ENCODE data around the gene TRAF2. TPM values are rescaled to one million over a fixed set of nuclear protein-coding genes. Genes with fewer than 3 reads are reported as not detected.

TRAF2 gene
- total and polyA plus RNA-seq, 2 of the 13 experiments (the other 11 are each of a cell fraction or from before 2014, with no cell fraction given), result 12.4 to 13.6 TPM

- no peak overlapping the region for H2AFZ ChIP-seq (ENCODE audit: low read length)
These were observed 11.2 kb upstream of the TRAF2 start for GRCh38 chr9:136875155-136875554.

GRCh38 chr9:136876476-136876875 is 9.8 kb upstream of the TRAF2 start:
- ATAC-seq, result no peak
- Histone ChIP-seq H3K4me2 (ENCODE audit: low read depth, low read length) (no peak overlapping the region), H3K27ac (ENCODE audit: extremely low read length, insufficient read depth, low read length) (no peak overlapping the region), H4K20me1 (ENCODE audit: insufficient read depth, low read length) (no peaks in the 10 kb centered on the region), H3K79me2 (ENCODE audit: insufficient read depth, low read length) (no peaks in the 10 kb centered on the region), H3K4me3 (replicated peaks in 1 of 3; ENCODE audit: insufficient read depth in 1 of 3, low read depth in 2 of 3, low read length in 3 of 3) (no peak overlapping the region), H3K9ac (ENCODE audit: insufficient read depth, low read depth, low read length) (no peak overlapping the region), H3K4me1 (ENCODE audit: insufficient read depth, low read length) (peaks cover 20% of the 10 kb centered on the region), H3K36me3 (replicated peaks in 1 of 2; ENCODE audit: control insufficient read depth in 1 of 2, insufficient read depth in 2 of 2, low read length in 2 of 2) (no peaks in the 10 kb centered on the region), H3K9me3 (ENCODE audit: low read length) (peaks cover 13% of the 10 kb centered on the region), H2AFZ (ENCODE audit: low read length) (no peak overlapping the region), H3K27me3 (ENCODE audit: control insufficient read depth in 1 of 2, insufficient read depth in 2 of 2, low read length in 2 of 2) (peaks cover 0 to 4% of the 10 kb centered on the region in 2 experiments; a peak in 3 of 5 replicates)
- CTCF ChIA-PET (ENCODE audit: low intra/inter-chr PET ratio, low total read pairs), result no interaction called here
- WGBS (ENCODE audit: low lambda C conversion rate), result 53% methylated on average over 4 of the region's 5 CpGs
- no peak for DNase-seq (ENCODE audit: low spot score)
- no TSS peak for BruUV-seq (replicated peaks)
- FAIRE-seq, result no peak
- intact Hi-C loops (cut with micrococcal nuclease; ENCODE audit: unreplicated experiment) (no loop called here), in situ Hi-C loops (cut with HindIII; ENCODE audit: extremely low pct_ligation_motif_present, low pct_unique_long_range_greater_than_20kb) (no loop called here)
- POLR2A ChIA-PET, result no interaction called here
- TF ChIP-seq SMAD9 (CRISPR knock-in tag; IDR thresholded peaks at IDR 0.05), result no peak
- no peak for TF ChIP-seq ZNF567 (CRISPR knock-in tag; IDR thresholded peaks at IDR 0.05; ENCODE audit: borderline replicate concordance)
- TF ChIP-seq THAP9 (CRISPR knock-in tag; IDR thresholded peaks at IDR 0.05; ENCODE audit: borderline replicate concordance), result no peak
- no peak for TF ChIP-seq GFI1 (CRISPR knock-in tag; IDR thresholded peaks at IDR 0.05; ENCODE audit: borderline replicate concordance)
- TF ChIP-seq TMF1 (CRISPR knock-in tag; IDR thresholded peaks at IDR 0.05; ENCODE audit: low read depth), result no peak
- TF ChIP-seq ZBTB7B (CRISPR knock-in tag; IDR thresholded peaks at IDR 0.05), result no peak
- no peak for TF ChIP-seq ZNF83 (CRISPR knock-in tag; IDR thresholded peaks at IDR 0.05; ENCODE audit: borderline replicate concordance)
- no peak for TF ChIP-seq FOSL2 (CRISPR knock-in tag; IDR thresholded peaks at IDR 0.05)
- TF ChIP-seq, protein P1, sequence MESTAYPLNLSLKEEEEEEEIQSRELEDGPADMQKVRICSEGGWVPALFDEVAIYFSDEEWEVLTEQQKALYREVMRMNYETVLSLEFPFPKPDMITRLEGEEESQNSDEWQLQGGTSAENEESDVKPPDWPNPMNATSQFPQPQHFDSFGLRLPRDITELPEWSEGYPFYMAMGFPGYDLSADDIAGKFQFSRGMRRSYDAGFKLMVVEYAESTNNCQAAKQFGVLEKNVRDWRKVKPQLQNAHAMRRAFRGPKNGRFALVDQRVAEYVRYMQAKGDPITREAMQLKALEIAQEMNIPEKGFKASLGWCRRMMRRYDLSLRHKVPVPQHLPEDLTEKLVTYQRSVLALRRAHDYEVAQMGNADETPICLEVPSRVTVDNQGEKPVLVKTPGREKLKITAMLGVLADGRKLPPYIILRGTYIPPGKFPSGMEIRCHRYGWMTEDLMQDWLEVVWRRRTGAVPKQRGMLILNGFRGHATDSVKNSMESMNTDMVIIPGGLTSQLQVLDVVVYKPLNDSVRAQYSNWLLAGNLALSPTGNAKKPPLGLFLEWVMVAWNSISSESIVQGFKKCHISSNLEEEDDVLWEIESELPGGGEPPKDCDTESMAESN (CRISPR knock-in tag; conservative IDR thresholded peaks at IDR 0.05), result no peak
- no peak for TF ChIP-seq ZSCAN30 (CRISPR knock-in tag; IDR thresholded peaks at IDR 0.05)
- TF ChIP-seq HOXA9 (CRISPR knock-in tag; IDR thresholded peaks at IDR 0.05; ENCODE audit: borderline replicate concordance), result no peak
- no peak for TF ChIP-seq HNF4G (IDR thresholded peaks at IDR 0.05; ENCODE audit: borderline replicate concordance, low read depth, low read length)
- TF ChIP-seq HNF4G (CRISPR knock-in tag; IDR thresholded peaks at IDR 0.05; ENCODE audit: borderline replicate concordance, low read depth), result no peak

More at GRCh38 chr9:136875155-136875554, 11.2 kb upstream of the TRAF2 start:
- H3K27me3 ChIP-seq (ENCODE audit: control insufficient read depth in 1 of 2, insufficient read depth in 2 of 2, low read length in 2 of 2), result peaks cover 0 to 4% of the 10 kb centered on the region in 2 experiments; a peak in 3 of 5 replicates
- POLR2A ChIA-PET, result interaction anchor here (1.1 to 1.2 kb wide), 2 partner anchors 10 to 21 kb away, joined by 3 read pairs; no protein-coding TSS in a partner anchor
- H3K9ac ChIP-seq (ENCODE audit: insufficient read depth, low read depth, low read length), result no peak overlapping the region
- no peaks in the 10 kb centered on the region for H4K20me1 ChIP-seq (ENCODE audit: insufficient read depth, low read length)
- TF ChIP-seq CEBPB (IDR thresholded peaks at IDR 0.05; ENCODE audit: borderline replicate concordance, low read depth, low read length) (peak; percentile 40; the same call in 1 of the 2 replicates), CEBPG (CRISPR knock-in tag; IDR thresholded peaks at IDR 0.05) (peak; percentile 5; the same call in 1 of the 2 replicates), ZNF441 (CRISPR knock-in tag; IDR thresholded peaks at IDR 0.05; ENCODE audit: borderline replicate concordance) (no peak)
- H3K9me3 ChIP-seq (ENCODE audit: low read length), result peaks cover 13% of the 10 kb centered on the region
- no peaks in the 10 kb centered on the region for H3K36me3 ChIP-seq (replicated peaks in 1 of 2; ENCODE audit: control insufficient read depth in 1 of 2, insufficient read depth in 2 of 2, low read length in 2 of 2)
- in situ Hi-C loops (cut with HindIII; ENCODE audit: extremely low pct_ligation_motif_present, low pct_unique_long_range_greater_than_20kb) (no loop called here), intact Hi-C loops (cut with micrococcal nuclease; ENCODE audit: unreplicated experiment) (no loop called here)
- no TSS peak for BruUV-seq (replicated peaks)
- CTCF ChIA-PET (ENCODE audit: low intra/inter-chr PET ratio, low total read pairs), result no interaction called here
- H3K4me3 ChIP-seq (replicated peaks in 1 of 3; ENCODE audit: insufficient read depth in 1 of 3, low read depth in 2 of 3, low read length in 3 of 3), result no peak overlapping the region
- no peaks in the 10 kb centered on the region for H3K79me2 ChIP-seq (ENCODE audit: insufficient read depth, low read length)
- peaks cover 8% of the 10 kb centered on the region; the same call in 1 of the 2 replicates for H3K4me1 ChIP-seq (ENCODE audit: insufficient read depth, low read length)
- 64% methylated on average over 6 of the region's 6 CpGs for WGBS (ENCODE audit: low lambda C conversion rate)
- H3K27ac ChIP-seq (ENCODE audit: extremely low read length, insufficient read depth, low read length), result no peak overlapping the region
- FAIRE-seq (no peak), DNase-seq (ENCODE audit: low spot score) (no peak), ATAC-seq (no peak)
- H3K4me2 ChIP-seq (ENCODE audit: low read depth, low read length), result no peak overlapping the region
